ENCODE results near the gene ABCG2.

The ABCG2 gene

DNA sequence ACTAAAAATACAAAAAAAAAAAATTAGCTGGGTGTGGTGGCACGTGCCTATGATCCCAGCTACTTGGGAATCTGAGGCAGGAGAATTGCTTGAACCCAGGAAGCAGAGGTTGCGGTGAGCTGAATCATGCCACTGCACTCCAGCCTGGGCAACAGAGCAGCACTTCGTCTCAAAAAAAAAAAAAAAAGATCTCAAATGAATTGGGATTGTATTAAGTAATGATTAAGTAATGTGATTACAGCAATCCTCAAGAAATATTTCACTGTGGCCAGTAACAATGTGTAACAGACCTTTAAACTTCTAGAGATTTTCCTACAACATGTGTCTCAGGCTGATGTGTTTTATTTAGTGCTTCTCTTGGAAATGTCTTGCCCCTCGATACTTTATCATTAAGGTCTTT lies 104.2 kb downstream of the ABCG2 start:
- Histone ChIP-seq H3K9me3 (ENCODE audit: insufficient read depth, low read length) (no peaks in the 10 kb centered on the region), H3K4me1 (ENCODE audit: low read length) (0 out of 2 replicates have a peak, but pooled peaks cover 4% of the 10 kb centered on the region), H2AFZ (ENCODE audit: low read depth, low read length) (no peak overlapping the region), H3K36me3 (replicated peaks; ENCODE audit: low read depth, low read length) (peaks cover 3% of the 10 kb centered on the region), H3K4me2 (ENCODE audit: low read length) (no peak overlapping the region), H3K79me2 (ENCODE audit: low read length) (no peaks in the 10 kb centered on the region), H3K9ac (ENCODE audit: low read length) (no peak overlapping the region), H4K20me1 (ENCODE audit: insufficient read depth, low read length) (no peaks in the 10 kb centered on the region), H3K4me3 (ENCODE audit: low read length) (no peak overlapping the region), H3K27me3 (ENCODE audit: low read depth, low read length) (no peaks in the 10 kb centered on the region), H3K27ac (ENCODE audit: low read length) (no peak overlapping the region)
- no peak for TF ChIP-seq EZH2phosphoT487 (IDR thresholded peaks at IDR 0.05; ENCODE audit: low read depth)

DNA sequence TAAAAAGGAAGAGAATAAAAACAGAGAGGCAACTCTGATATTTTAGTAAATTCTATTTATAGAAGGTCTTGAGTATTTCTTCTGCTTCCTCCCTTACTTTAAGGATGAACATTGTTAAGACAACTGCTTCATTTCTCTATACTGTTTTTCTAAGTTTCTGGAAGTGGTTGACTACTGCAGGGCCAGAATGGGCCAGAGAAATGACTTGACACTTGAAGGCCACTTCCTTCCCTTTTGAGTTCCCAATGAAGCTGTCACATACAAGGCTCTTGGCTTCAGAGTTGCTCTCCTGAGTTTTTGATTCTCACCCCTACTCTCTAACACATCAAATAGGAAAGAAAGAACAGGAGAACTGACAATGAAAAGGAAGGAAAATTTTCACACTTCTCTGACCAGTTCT lies 113.4 kb downstream of the ABCG2 start:
- H4K20me1 ChIP-seq (ENCODE audit: insufficient read depth, low read length), result no peaks in the 10 kb centered on the region
- H3K4me2 ChIP-seq (ENCODE audit: low read length), result no peak overlapping the region
- TF ChIP-seq EZH2phosphoT487 (IDR thresholded peaks at IDR 0.05; ENCODE audit: low read depth), result no peak
- TF ChIP-seq, protein P1, sequence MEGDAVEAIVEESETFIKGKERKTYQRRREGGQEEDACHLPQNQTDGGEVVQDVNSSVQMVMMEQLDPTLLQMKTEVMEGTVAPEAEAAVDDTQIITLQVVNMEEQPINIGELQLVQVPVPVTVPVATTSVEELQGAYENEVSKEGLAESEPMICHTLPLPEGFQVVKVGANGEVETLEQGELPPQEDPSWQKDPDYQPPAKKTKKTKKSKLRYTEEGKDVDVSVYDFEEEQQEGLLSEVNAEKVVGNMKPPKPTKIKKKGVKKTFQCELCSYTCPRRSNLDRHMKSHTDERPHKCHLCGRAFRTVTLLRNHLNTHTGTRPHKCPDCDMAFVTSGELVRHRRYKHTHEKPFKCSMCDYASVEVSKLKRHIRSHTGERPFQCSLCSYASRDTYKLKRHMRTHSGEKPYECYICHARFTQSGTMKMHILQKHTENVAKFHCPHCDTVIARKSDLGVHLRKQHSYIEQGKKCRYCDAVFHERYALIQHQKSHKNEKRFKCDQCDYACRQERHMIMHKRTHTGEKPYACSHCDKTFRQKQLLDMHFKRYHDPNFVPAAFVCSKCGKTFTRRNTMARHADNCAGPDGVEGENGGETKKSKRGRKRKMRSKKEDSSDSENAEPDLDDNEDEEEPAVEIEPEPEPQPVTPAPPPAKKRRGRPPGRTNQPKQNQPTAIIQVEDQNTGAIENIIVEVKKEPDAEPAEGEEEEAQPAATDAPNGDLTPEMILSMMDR (IDR thresholded peaks at IDR 0.05; ENCODE audit: low read depth, low read length), result no peak
- no peaks in the 10 kb centered on the region for H3K4me1 ChIP-seq (ENCODE audit: low read length)
- H3K36me3 ChIP-seq (replicated peaks; ENCODE audit: low read depth, low read length), result peaks cover 35% of the 10 kb centered on the region
- no peaks in the 10 kb centered on the region for H3K79me2 ChIP-seq (ENCODE audit: low read length)
- no peaks in the 10 kb centered on the region for H3K27me3 ChIP-seq (ENCODE audit: low read depth, low read length)
- H3K4me3 ChIP-seq (ENCODE audit: low read length), result no peak overlapping the region
- no peak overlapping the region for H3K9ac ChIP-seq (ENCODE audit: low read length)
- no peaks in the 10 kb centered on the region for H3K9me3 ChIP-seq (ENCODE audit: insufficient read depth, low read length)
- H3K27ac ChIP-seq (ENCODE audit: low read length), result no peak overlapping the region
- H2AFZ ChIP-seq (ENCODE audit: low read depth, low read length), result no peak overlapping the region

DNA sequence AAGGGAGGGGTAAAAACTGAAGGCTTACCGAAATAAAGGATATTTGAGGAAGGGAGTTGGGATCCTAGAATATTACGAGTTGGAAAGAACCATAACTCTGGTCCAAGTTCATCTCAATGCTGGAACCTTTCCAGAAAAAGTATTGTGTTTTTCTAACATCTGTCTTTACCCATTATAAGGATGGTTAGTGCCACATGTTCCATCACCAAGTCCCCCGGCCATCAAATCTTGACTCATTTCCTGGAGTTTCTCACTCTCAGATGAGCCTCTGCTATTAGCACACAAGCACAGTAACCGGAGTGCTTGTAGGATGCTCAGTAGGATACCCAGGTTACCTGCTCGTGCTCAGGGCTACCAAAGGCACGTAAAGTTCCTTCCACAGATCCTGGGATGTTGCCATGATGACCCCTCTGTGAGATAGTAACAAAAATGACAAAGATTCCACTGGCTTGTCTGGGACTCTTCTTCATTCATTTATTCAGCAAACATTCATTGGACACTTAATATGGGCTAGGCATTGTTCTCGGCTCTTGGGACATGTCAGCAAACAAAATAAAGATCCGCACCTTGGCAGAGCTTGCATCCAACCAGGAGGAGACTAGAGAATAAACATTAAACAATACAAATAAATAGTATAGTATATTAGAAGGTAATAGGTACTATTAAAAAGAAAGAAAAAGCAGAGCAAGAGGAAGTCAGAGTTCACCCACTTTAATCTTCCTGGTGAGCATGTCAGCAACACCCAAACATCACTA lies 114.7 kb downstream of the ABCG2 start:
- H3K27me3 ChIP-seq (ENCODE audit: low read depth, low read length), result no peaks in the 10 kb centered on the region
- no peak for TF ChIP-seq EZH2phosphoT487 (IDR thresholded peaks at IDR 0.05; ENCODE audit: low read depth)
- TF ChIP-seq, protein P1 (IDR thresholded peaks at IDR 0.05; ENCODE audit: low read depth, low read length), result no peak
- H4K20me1 ChIP-seq (ENCODE audit: insufficient read depth, low read length), result no peaks in the 10 kb centered on the region
- H3K27ac ChIP-seq (ENCODE audit: low read length), result no peak overlapping the region
- H3K9me3 ChIP-seq (ENCODE audit: insufficient read depth, low read length), result no peaks in the 10 kb centered on the region
- H3K79me2 ChIP-seq (ENCODE audit: low read length), result no peaks in the 10 kb centered on the region
- no peak overlapping the region for H3K4me2 ChIP-seq (ENCODE audit: low read length)
- H3K9ac ChIP-seq (ENCODE audit: low read length), result no peak overlapping the region
- H2AFZ ChIP-seq (ENCODE audit: low read depth, low read length), result no peak overlapping the region
- no peaks in the 10 kb centered on the region for H3K4me1 ChIP-seq (ENCODE audit: low read length)
- peaks cover 42% of the 10 kb centered on the region for H3K36me3 ChIP-seq (replicated peaks; ENCODE audit: low read depth, low read length)
- H3K4me3 ChIP-seq (ENCODE audit: low read length), result no peak overlapping the region

DNA sequence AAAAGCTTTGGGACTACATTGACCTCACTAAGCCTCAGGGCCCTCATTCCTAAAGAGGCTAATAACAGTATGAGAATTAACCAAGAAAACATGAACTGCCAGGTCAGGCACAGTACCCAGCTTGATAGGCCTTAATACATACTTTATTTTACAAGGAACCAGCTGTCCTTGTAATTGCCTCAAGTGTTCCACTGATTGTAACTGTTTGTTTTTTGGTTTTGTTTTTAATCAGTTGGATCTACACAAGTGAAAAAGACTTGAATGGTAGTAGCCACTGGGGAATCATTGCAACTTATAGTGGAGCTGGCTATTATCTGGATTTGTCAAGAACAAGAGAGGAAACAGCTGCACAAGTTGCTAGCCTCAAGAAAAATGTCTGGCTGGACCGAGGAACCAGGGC lies 115.4 kb downstream of the ABCG2 start:
- Histone ChIP-seq H3K9ac (ENCODE audit: low read length) (no peak overlapping the region), H2AFZ (ENCODE audit: low read depth, low read length) (no peak overlapping the region), H3K9me3 (ENCODE audit: insufficient read depth, low read length) (no peaks in the 10 kb centered on the region), H3K4me2 (ENCODE audit: low read length) (no peak overlapping the region), H3K4me3 (ENCODE audit: low read length) (no peak overlapping the region), H3K27ac (ENCODE audit: low read length) (no peak overlapping the region), H4K20me1 (ENCODE audit: insufficient read depth, low read length) (no peaks in the 10 kb centered on the region), H3K36me3 (replicated peaks; ENCODE audit: low read depth, low read length) (peaks cover 47% of the 10 kb centered on the region), H3K27me3 (ENCODE audit: low read depth, low read length) (no peaks in the 10 kb centered on the region), H3K4me1 (ENCODE audit: low read length) (no peaks in the 10 kb centered on the region), H3K79me2 (ENCODE audit: low read length) (no peaks in the 10 kb centered on the region)
- TF ChIP-seq, protein P1 (IDR thresholded peaks at IDR 0.05; ENCODE audit: low read depth, low read length), result no peak
- TF ChIP-seq EZH2phosphoT487 (IDR thresholded peaks at IDR 0.05; ENCODE audit: low read depth), result no peak

Measured in OCI-LY3 (cell line).